Neural progenitor cell (in vitro differentiated cells): ENCODE results near the gene DCDC2.

Experiments
- EZH2 ChIP-seq: fragments of 200-600 bp; sonication (generic); IDR thresholded peaks from 2 replicates; pipeline ENCODE4 v1.6.1; 2017; ENCODE audit warnings: antibody characterized with exemption, mild to moderate bottlenecking, moderate library complexity
- TF ChIP-seq, protein P1 (sequence below): fragments of 200-600 bp; sonication (generic); IDR thresholded peaks from 2 replicates; pipeline ENCODE4 v1.5.1; 2017; ENCODE audit warnings: antibody characterized with exemption, mild to moderate bottlenecking

DNA sequence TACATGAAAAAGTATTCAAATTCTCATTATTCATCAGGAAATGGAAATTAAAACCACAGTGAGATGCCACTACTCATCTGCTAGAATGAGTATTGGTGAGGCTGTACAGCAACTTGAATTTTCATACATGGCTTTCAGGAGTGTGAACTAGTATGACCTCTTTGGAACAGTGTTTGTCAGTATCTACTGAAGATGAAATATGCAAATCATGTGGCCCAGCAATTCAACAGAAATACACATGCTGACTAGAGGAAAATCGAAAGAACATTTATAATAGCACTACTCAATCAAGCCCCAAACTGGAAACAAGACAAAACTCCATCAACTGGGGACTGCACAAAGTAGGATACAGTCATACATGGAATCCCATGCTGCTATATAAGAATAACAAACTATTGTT lies 102.2 kb downstream of the DCDC2 start:
- TF ChIP-seq, protein P1, sequence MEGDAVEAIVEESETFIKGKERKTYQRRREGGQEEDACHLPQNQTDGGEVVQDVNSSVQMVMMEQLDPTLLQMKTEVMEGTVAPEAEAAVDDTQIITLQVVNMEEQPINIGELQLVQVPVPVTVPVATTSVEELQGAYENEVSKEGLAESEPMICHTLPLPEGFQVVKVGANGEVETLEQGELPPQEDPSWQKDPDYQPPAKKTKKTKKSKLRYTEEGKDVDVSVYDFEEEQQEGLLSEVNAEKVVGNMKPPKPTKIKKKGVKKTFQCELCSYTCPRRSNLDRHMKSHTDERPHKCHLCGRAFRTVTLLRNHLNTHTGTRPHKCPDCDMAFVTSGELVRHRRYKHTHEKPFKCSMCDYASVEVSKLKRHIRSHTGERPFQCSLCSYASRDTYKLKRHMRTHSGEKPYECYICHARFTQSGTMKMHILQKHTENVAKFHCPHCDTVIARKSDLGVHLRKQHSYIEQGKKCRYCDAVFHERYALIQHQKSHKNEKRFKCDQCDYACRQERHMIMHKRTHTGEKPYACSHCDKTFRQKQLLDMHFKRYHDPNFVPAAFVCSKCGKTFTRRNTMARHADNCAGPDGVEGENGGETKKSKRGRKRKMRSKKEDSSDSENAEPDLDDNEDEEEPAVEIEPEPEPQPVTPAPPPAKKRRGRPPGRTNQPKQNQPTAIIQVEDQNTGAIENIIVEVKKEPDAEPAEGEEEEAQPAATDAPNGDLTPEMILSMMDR = no peak
- TF ChIP-seq EZH2 = no peak
